Muscle of leg (tissue), 11 donors: ENCODE measurements around the gene SIRPB1. TPM values are rescaled to one million over a fixed set of nuclear protein-coding genes. Genes with fewer than 3 reads are reported as not detected.
"Not testable (repeated sequence)": the region's sequence is repeated elsewhere in the genome, so short reads cannot be mapped to it uniquely, and the experiment has no call there.

Experiments
- DNase-seq: peaks from one replicate; pipeline ENCODE4 v3.0.0; 2013
- H3K27ac ChIP-seq: one replicate; pipeline ENCODE4 v1.5.1; 2013; ENCODE audit warnings: mild to moderate bottlenecking, low read length, control low read depth
- H3K27me3 ChIP-seq: one replicate; pipeline ENCODE4 v1.6.1; 2013; ENCODE audit warnings: low read length; ENCODE audit not compliant: control insufficient read depth, insufficient read depth
- H3K36me3 ChIP-seq: one replicate; pipeline ENCODE4 v1.6.1; 2013; ENCODE audit warnings: low read length; ENCODE audit not compliant: control insufficient read depth, insufficient read depth
- H3K4me1 ChIP-seq: one replicate; pipeline ENCODE4 v1.6.1; 2013; ENCODE audit warnings: low read length; ENCODE audit not compliant: control insufficient read depth, insufficient read depth
- H3K4me3 ChIP-seq: one replicate; pipeline ENCODE4 v1.5.1; 2013; ENCODE audit warnings: low read length, control low read depth
- H3K9me3 ChIP-seq: replicated peaks from 2 replicates; pipeline ENCODE4 v1.6.1; 2013; ENCODE audit warnings: low read depth, low read length; ENCODE audit not compliant: control insufficient read depth
- WGBS: methylation state at CpG from one replicate; pipeline ENCODE4 v1.1.5; 2013; ENCODE audit warnings: missing lambda C conversion rate; ENCODE audit not compliant: insufficient coverage; 5-methylcytosine and 5-hydroxymethylcytosine counted together
- polyA plus RNA-seq, 8 donors: library from polyadenylated mRNA; unstranded; fragments of 120-200 nt; gene quantifications; one replicate each; pipeline versions ENCODE4 v1.2.1 to v1.2.3, GENCODE V29; 2013; ENCODE audit warnings: inconsistent platforms in 1 of 8, low replicate concordance in 1 of 8; ENCODE audit not compliant: insufficient read length in 8 of 8, insufficient read depth in 1 of 8
- total RNA-seq: library from RNA; stranded (reverse); fragments of 120-200 nt; gene quantifications from one replicate; pipeline ENCODE4 v1.2.4, GENCODE V29; 2013

SIRPB1 gene
- total and polyA plus RNA-seq, 9 donors, result 0.13 to 4.3 (median 1.6) TPM

GRCh38 chr20:1638643-1639042 is 18.8 kb upstream of the SIRPB1 start:
- H3K4me3 ChIP-seq, DNase-seq, H3K9me3 ChIP-seq, H3K36me3 ChIP-seq, H3K4me1 ChIP-seq, H3K27me3 ChIP-seq, H3K27ac ChIP-seq: not testable (repeated sequence)
- WGBS, result no CpG with 5 or more reads among the region's 2 CpGs

GRCh38 chr20:1637755-1638154 is 17.9 kb upstream of the SIRPB1 start:
- WGBS, result no CpG with 5 or more reads among the region's 2 CpGs
- Histone ChIP-seq H3K9me3 (no peaks in the 10 kb centered on the region), H3K4me3 (no peak overlapping the region), H3K4me1 (no peaks in the 10 kb centered on the region), H3K27me3 (no peaks in the 10 kb centered on the region), H3K27ac (no peak overlapping the region), H3K36me3 (no peaks in the 10 kb centered on the region)
- DNase-seq, result no peak

- Histone ChIP-seq H3K36me3 (no peaks in the 10 kb centered on the region), H3K4me3 (no peak overlapping the region), H3K9me3 (no peaks in the 10 kb centered on the region), H3K27ac (no peak overlapping the region), H3K4me1 (no peaks in the 10 kb centered on the region), H3K27me3 (no peaks in the 10 kb centered on the region)
- DNase-seq, result peak; percentile 12
- no CpG with 5 or more reads among the region's 2 CpGs for WGBS
Measured at GRCh38 chr20:1637226-1637625, 17.4 kb upstream of the SIRPB1 start.

DNA sequence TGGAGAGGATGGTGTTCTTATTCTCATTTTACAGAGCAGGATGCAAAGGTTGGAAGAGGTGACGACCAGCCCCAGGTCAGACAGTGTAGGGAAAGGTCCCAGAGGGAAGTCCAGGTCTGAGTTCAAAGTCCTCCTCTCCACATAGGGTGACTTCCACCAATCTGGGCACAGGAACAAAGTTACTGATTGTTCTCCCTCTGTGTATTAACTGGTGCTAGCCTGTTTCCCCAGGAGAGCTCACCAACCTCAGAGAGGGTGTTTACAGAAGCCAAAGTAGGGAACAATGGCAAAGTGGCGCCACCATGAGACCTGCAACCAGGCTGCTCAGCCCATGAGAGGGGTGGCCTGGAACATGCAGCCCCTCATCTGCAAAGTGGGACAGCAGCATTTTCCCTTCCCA is 16.8 kb upstream of the SIRPB1 start:
- Histone ChIP-seq H3K27me3 (no peaks in the 10 kb centered on the region), H3K36me3 (no peaks in the 10 kb centered on the region), H3K4me3 (no peak overlapping the region), H3K27ac (no peak overlapping the region), H3K9me3 (no peaks in the 10 kb centered on the region), H3K4me1 (no peaks in the 10 kb centered on the region)
- WGBS, result 38% methylated on average over 2 of the region's 2 CpGs
- DNase-seq, result no peak

DNA sequence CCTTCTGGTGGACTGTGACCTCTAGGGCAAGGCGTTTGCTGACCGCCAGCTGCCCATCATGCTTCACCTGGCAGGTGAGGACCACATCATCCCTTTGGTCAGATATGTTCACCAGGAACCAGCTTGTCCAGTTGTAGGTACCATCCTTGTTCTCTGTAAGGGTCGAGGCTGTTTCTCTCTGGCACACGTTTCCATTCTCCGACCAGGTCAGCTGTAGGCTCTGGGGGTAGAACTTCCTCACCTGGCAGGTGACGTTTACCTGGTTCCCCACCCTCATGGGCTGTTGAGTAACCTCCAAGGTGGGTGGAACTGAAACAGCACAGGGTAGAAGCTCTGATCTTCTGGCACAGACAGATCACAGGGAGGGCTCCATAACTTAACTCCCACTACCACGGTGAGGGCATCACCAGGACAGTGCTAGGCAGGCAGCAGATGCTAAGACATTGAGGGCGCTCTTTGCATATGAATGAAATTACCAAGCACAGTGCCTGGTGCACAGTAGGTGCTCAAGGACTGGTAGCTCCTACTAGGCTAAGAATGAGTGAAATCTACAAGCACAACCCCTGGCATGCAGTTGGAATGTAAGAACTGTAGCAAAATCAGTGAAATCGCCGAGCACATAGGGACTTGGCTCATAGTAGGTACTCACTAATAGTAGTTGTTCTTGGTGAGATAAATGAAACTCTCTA is 15.6 kb upstream of the SIRPB1 start:
- Histone ChIP-seq H3K27me3 (no peaks in the 10 kb centered on the region), H3K4me3 (no peak overlapping the region), H3K36me3 (no peaks in the 10 kb centered on the region), H3K4me1 (no peaks in the 10 kb centered on the region), H3K27ac (no peak overlapping the region), H3K9me3 (no peaks in the 10 kb centered on the region)
- no peak for DNase-seq
- WGBS, result 75% methylated on average over 9 of the region's 10 CpGs

- Histone ChIP-seq H3K4me1 (no peaks in the 10 kb centered on the region), H3K4me3 (no peak overlapping the region), H3K27ac (no peak overlapping the region), H3K27me3 (no peaks in the 10 kb centered on the region), H3K9me3 (no peaks in the 10 kb centered on the region), H3K36me3 (no peaks in the 10 kb centered on the region)
- DNase-seq, result no peak
- no CpG with 5 or more reads among the region's 4 CpGs for WGBS
Measured at GRCh38 chr20:1633535-1633934, 13.7 kb upstream of the SIRPB1 start.

- H3K9me3 ChIP-seq, result no peaks in the 10 kb centered on the region
- H3K27me3 ChIP-seq, result no peaks in the 10 kb centered on the region
- H3K4me1 ChIP-seq, result no peaks in the 10 kb centered on the region
- H3K4me3 ChIP-seq, result no peak overlapping the region
- DNase-seq, result no peak
- no peaks in the 10 kb centered on the region for H3K36me3 ChIP-seq
- no peak overlapping the region for H3K27ac ChIP-seq
- 63% methylated on average over 3 of the region's 4 CpGs for WGBS
Measured at GRCh38 chr20:1632178-1632577, 12.4 kb upstream of the SIRPB1 start.

- H3K27ac ChIP-seq, result no peak overlapping the region
- H3K4me3 ChIP-seq, result no peak overlapping the region
- no peaks in the 10 kb centered on the region for H3K27me3 ChIP-seq
- no peaks in the 10 kb centered on the region for H3K36me3 ChIP-seq
- no peaks in the 10 kb centered on the region for H3K9me3 ChIP-seq
- H3K4me1 ChIP-seq, result no peaks in the 10 kb centered on the region
- DNase-seq, result no peak
- 65% methylated on average over 7 of the region's 9 CpGs for WGBS
Measured at GRCh38 chr20:1631309-1632151, 11.7 kb upstream of the SIRPB1 start.

GRCh38 chr20:1630186-1630585 is 10.4 kb upstream of the SIRPB1 start:
- DNase-seq, result no peak
- H3K27me3 ChIP-seq, result no peaks in the 10 kb centered on the region
- no peaks in the 10 kb centered on the region for H3K4me1 ChIP-seq
- no peak overlapping the region for H3K27ac ChIP-seq
- no peak overlapping the region for H3K4me3 ChIP-seq
- H3K9me3 ChIP-seq, result no peaks in the 10 kb centered on the region
- H3K36me3 ChIP-seq, result no peaks in the 10 kb centered on the region
- no CpG with 5 or more reads among the region's 5 CpGs for WGBS

DNA sequence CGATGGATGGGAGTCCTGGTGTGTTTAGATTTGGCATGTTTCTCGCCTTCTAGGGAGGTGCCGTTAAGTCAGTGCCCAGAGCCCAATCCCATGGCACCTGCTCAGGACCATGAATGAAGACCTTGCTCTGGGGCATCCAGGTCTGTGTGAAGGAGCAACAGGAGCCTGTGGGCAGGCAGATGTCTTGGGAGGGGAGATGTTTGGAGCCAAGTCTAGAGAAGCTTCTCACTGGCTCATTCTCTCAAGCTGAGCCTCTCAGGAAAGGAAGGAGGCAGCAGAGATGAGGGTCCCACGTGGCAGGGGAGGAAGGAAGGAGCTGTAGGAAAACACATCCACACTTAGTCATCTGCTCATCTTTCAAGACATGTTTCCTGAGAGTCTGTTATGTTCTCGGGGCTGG is 9.5 kb upstream of the SIRPB1 start:
- H3K4me1 ChIP-seq, result no peaks in the 10 kb centered on the region
- no peak overlapping the region for H3K4me3 ChIP-seq
- H3K9me3 ChIP-seq, result no peaks in the 10 kb centered on the region
- no peaks in the 10 kb centered on the region for H3K27me3 ChIP-seq
- no peaks in the 10 kb centered on the region for H3K36me3 ChIP-seq
- H3K27ac ChIP-seq, result no peak overlapping the region
- 65% methylated on average over 4 of the region's 5 CpGs for WGBS
- no peak for DNase-seq
